HL-60 (cell line): ENCODE measurements around the gene CNDP1.
A peak's percentile ranks its signal among the peaks of the same experiment; 100 is the strongest.
"Not testable (repeated sequence)": the region's sequence is repeated elsewhere in the genome, so short reads cannot be mapped to it uniquely, and the experiment has no call there.

Source experiments
- DNase-seq, 2 experiments: peaks; one replicate each; pipeline ENCODE4 v3.0.0-alpha.2; 2010 to 2020; ENCODE audit warnings: low read depth in 1 of 2, low spot score in 1 of 2
- H3K27ac ChIP-seq: fragments of 250-450 bp; sonication (Bioruptor Pico); replicated peaks from 2 replicates; pipeline ENCODE4 v1.5.1; 2020; ENCODE audit warnings: mild to moderate bottlenecking, moderate library complexity
- H3K27me3 ChIP-seq: fragments of 250-450 bp; sonication (Bioruptor Pico); 2 replicates; pipeline ENCODE4 v1.5.1; 2021; ENCODE audit warnings: mild to moderate bottlenecking, moderate library complexity; ENCODE audit not compliant: insufficient read depth, poor library complexity, severe bottlenecking
- H3K4me3 ChIP-seq: replicated peaks from 2 replicates; pipeline ENCODE4 v1.5.1; 2011; ENCODE audit warnings: mild to moderate bottlenecking, control low read depth, low read length; ENCODE audit not compliant: insufficient read depth
- CTCF ChIP-seq: IDR thresholded peaks from one replicate; pipeline ENCODE4 v1.5.1; 2011; ENCODE audit warnings: low read length, control low read depth, inconsistent platforms; ENCODE audit not compliant: insufficient read depth
- GABPA ChIP-seq: IDR thresholded peaks from 2 replicates; pipeline ENCODE4 v1.6.1; 2012; ENCODE audit warnings: low read depth
- POLR2AphosphoS5 ChIP-seq: IDR thresholded peaks from 2 replicates; pipeline ENCODE4 v1.6.1; 2012; ENCODE audit warnings: low read depth
- REST ChIP-seq: IDR thresholded peaks from 2 replicates; pipeline ENCODE4 v1.6.1; 2012; ENCODE audit warnings: low read depth; ENCODE audit not compliant: insufficient replicate concordance
- SPI1 ChIP-seq: IDR thresholded peaks from 2 replicates; pipeline ENCODE4 v1.6.1; 2012; ENCODE audit warnings: low read depth, mild to moderate bottlenecking, borderline replicate concordance

The CNDP1 gene

GRCh38 chr18:74498712-74499627, 35.3 kb upstream of the CNDP1 start:
- Histone ChIP-seq H3K4me3 (peak overlapping the region; percentile 56), H3K27me3 (no peaks in the 10 kb centered on the region), H3K27ac (peak overlapping the region; percentile 80)
- peak; percentile 86 to 92 for DNase-seq
- TF ChIP-seq POLR2AphosphoS5 (peak; percentile 65), SPI1 (peak; percentile 65; the same call in 1 of the 2 replicates), GABPA (peak; percentile 48), REST (no peak)

GRCh38 chr18:74499633-74500032, 34.7 kb upstream of the CNDP1 start:
- Histone ChIP-seq H3K4me3 (peak overlapping the region; percentile 56), H3K27ac (peak overlapping the region; percentile 80), H3K27me3 (no peaks in the 10 kb centered on the region)
- TF ChIP-seq CTCF (no peak), SPI1 (peak; percentile 38; the same call in 1 of the 2 replicates)
- DNase-seq, result peak; percentile 79 to 88

GRCh38 chr18:74500372-74500771, 33.9 kb upstream of the CNDP1 start:
- Histone ChIP-seq H3K27me3 (no peaks in the 10 kb centered on the region), H3K4me3 (peak overlapping the region; percentile 56), H3K27ac (peak overlapping the region; percentile 80)
- no peak for TF ChIP-seq SPI1
- no peak for DNase-seq

GRCh38 chr18:74500774-74501173, 33.5 kb upstream of the CNDP1 start:
- not testable (repeated sequence) for H3K27me3 ChIP-seq, DNase-seq
- H3K4me3 ChIP-seq, result peak overlapping the region; percentile 56
- TF ChIP-seq SPI1, result peak; percentile 40; the same call in 1 of the 2 replicates
- peak overlapping the region; percentile 80 for H3K27ac ChIP-seq

- Histone ChIP-seq H3K27me3 (no peaks in the 10 kb centered on the region), H3K27ac (no peak overlapping the region), H3K4me3 (no peak overlapping the region)
- no peak for DNase-seq
- TF ChIP-seq REST, result no peak
- TF ChIP-seq GABPA, result no peak
- TF ChIP-seq POLR2AphosphoS5, result no peak
- no peak for TF ChIP-seq CTCF
- TF ChIP-seq SPI1, result no peak
These were observed 32.9 kb upstream of the CNDP1 start for GRCh38 chr18:74501386-74501785.
